NCI-H1930 (cell line): ENCODE data around the gene VPS8.

Source experiments
- DNase-seq, 2 experiments: peaks; one replicate each; lab custom pipeline; 2025; lab: John Stamatoyannopoulos, UW

The VPS8 gene

GRCh38 chr3:185093116-185093515 lies 281.1 kb downstream of the VPS8 start:
- no peak for DNase-seq

GRCh38 chr3:185094697-185095096 lies 282.7 kb downstream of the VPS8 start:
- DNase-seq, result no peak
